Posterior cingulate gyrus (tissue), 11 donors: ENCODE results near the gene NT5DC3.
"Not testable (repeated sequence)": the region's sequence is repeated elsewhere in the genome, so short reads cannot be mapped to it uniquely, and the experiment has no call there.

Experiments
- DNase-seq, 10 donors: peaks; one replicate each; pipeline versions ENCODE4 v3.0.0 to v3.0.0-alpha.2; 2020 to 2021; ENCODE audit warnings: mixed read lengths in 3 of 10
- intact Hi-C: fragments of 100-400 bp; cut with DNase I; formaldehyde crosslinking; loops from one replicate; pipeline ENCODE4 v1.15.1; 2023

Gene NT5DC3

DNA sequence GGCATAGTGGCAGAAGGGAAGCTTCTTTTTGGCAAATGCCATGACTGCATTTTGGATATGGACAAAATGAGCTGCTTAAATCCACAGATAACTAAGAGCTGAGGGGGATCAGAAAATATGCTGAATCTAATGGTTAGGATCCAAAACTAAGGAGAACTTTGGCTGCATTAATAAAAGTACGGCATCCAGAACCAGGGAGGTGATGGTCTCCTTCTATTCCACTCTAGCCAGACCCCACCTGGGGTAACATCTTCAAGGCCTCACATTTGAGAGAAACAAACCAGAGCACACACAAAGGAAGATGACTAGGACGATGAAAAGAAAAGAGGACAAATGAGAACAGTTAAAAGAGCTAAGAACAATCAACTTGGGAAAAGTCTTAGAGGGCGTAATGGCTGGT, 27.6 kb downstream of the NT5DC3 start:
- no peak for DNase-seq
- intact Hi-C loops, result no loop called here

DNA sequence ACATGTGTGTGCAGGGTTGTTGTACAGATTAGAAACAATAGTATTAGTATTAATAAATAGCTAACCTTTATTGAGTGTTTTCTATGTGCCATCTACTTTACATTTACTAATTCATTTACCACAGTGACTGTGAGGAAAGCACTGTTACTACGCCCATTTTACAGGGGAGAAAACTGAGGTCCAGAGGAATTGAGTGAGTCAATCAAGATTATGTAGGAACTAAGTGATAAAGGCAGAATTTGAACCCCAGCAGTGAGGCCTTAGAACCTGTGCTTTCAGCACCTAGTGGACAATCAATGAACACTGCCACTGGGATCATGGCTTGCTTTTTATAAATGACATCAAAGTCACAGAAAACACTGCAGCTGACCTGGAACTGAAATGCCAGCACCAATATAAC, 28.2 kb downstream of the NT5DC3 start:
- intact Hi-C loops, result no loop called here
- no peak for DNase-seq

DNA sequence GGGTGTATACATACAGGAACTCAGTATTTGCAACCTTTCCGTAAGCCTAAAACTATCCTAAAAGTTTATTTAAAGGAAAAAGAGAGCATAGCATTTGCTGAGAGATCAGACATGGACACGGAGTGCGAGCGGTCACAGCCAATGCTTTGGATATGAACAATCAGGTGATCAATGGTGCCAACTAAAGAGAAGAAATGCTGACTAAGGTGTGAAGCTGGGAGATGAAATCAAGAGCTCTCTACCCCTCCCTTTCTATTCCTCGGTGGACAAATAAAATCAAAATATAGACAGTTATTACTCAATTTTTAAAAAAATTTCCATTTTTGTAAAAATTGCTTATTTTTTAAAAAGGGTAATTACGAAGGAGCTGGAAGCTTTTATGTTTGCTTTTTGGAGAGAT, 29.2 kb downstream of the NT5DC3 start:
- no peak for DNase-seq
- intact Hi-C loops, result no loop called here

DNA sequence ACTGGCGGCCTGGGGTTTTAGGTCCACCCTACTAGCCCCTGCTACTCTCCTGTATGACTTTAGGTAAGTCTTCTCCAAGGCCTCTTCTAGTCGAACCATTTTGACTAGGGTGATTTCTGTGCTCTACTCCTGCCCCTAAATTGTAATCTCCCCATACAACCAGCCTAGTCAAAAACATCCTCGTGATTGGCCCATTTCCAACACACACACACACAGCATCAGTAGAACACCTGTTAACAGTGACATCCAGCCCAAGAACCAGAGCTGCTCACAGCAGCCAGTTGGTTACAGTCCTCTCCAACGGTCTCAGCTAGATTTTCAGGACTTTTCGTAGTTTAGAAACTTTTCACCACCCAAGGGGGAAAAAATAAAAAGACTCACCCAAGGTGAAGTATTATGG, 30.9 kb downstream of the NT5DC3 start:
- intact Hi-C loops, result no loop called here

DNA sequence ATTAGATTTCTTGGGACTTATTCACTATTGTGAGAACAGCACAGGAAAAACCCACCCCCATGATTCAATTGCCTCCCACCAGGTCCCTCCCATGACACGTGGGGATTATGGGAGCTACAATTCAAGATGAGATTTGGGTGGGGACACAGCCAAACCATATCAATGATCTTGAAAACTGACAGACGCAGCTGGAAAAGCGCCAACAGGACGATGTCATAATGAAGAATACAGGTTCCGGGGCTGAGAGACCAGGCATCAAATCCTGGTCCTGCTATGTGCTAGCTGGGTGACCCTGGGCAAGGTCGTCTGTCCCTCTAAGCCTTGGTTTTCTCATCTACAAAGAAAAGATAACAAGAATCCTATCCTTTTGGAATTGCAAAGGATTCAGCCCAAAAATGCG, 31.4 kb downstream of the NT5DC3 start:
- intact Hi-C loops, result not testable (repeated sequence)

More for the DNA sequence above, 30.9 kb downstream of the NT5DC3 start:
- no peak for DNase-seq

DNA sequence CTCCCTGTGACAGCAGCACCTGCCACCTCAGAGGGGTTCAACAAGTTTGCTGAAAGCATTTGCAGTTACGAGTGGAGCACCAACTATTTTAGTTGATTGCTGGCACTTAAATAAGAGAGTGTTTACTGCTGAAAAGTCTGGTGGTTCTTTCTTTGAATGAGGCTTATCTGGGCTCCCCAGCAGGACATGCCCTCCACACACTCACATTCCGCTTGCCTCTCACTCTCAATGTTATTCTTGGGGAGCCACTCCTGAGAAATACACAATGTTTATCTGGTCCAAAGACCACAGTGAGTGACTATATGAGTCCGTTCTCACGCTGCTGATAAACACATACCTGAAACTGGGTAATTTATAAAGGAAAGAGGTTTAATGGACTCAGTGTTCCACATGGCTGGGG, 31.9 kb downstream of the NT5DC3 start:
- DNase-seq, result no peak
- intact Hi-C loops, result no loop called here

More for the DNA sequence above, 31.4 kb downstream of the NT5DC3 start:
- not testable (repeated sequence) for DNase-seq

DNA sequence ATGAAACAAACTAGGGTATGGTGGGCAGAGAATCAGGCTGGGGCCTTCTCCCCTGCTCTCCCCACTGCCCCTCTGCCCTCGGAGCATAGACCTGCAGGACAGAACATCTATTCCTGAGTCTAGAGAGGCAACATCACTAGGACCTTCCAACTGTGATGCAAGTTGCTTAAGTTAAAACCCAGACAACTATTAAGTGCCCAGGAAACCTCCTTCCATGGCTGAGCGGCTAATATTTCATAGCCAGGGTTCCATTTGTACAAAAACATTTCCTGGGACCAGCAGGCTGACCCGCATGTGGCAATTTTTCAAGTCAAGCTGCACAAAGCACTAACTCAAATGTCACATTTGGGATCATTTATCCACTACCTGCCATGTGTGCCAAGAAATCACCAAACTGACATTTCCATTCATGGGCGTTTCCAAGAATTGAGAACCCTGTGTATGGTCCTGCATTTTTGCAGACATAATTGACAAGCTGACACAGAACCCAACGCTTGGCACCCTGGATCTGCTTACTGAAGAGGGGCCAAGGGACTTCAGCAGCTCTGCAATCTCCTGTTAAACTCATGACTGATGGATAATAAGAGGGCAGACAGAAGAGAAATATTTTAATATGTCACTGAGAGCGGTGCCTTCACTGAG, 32.7 kb downstream of the NT5DC3 start:
- intact Hi-C loops, result no loop called here

DNA sequence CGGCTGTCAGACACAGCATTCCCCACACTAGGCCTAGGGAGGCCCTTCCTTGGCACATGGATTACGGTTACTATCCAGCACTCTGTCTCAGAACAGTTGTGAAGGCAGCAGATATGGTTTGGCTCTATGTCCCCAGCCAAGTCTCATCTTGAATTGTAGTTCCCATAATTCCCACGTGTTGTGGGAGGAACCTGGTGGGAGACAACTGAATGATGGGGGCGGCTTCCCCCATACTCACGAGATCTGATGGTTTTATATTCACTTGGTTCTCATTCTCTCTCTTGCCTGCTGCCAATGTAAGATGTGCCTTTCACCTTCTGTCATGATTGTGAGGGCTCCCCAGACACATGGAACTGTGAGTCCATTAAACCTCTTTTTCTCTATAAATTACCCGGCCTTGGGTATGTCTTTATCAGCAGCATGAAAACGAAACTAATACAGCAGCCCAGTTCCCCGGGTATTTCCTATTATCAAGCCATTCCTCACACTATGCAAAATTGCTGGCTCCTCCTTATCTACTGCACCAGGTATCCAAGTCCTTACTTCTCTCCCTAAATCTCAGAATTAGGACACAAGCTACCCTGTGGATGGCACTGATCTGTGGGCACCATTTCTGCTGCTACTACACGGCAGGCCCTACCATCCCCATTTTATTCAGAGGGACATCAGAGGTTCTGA, 33.3 kb downstream of the NT5DC3 start:
- no peak for DNase-seq
- intact Hi-C loops, result no loop called here

More for the DNA sequence above, 32.7 kb downstream of the NT5DC3 start:
- DNase-seq, result no peak

DNA sequence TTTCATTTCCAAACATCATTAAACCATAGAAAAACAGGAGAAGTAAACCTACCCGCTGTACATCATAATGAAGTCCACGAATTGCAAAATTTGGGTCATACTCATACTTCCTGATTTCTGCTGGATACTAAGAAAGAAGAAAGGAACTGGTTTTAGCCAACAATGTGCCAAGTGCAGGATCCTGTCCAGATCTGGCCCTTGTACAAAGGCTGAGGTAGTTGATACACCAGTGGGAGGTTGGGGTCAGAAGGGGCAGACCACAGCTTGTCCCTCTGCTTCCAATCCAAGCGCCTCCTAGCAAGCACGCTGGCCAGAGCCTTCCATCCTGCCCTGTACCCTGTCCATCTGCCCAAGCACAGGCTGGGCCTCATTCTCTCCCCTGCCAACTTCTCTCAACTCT, 34.2 kb downstream of the NT5DC3 start:
- intact Hi-C loops, result no loop called here
- no peak for DNase-seq

DNA sequence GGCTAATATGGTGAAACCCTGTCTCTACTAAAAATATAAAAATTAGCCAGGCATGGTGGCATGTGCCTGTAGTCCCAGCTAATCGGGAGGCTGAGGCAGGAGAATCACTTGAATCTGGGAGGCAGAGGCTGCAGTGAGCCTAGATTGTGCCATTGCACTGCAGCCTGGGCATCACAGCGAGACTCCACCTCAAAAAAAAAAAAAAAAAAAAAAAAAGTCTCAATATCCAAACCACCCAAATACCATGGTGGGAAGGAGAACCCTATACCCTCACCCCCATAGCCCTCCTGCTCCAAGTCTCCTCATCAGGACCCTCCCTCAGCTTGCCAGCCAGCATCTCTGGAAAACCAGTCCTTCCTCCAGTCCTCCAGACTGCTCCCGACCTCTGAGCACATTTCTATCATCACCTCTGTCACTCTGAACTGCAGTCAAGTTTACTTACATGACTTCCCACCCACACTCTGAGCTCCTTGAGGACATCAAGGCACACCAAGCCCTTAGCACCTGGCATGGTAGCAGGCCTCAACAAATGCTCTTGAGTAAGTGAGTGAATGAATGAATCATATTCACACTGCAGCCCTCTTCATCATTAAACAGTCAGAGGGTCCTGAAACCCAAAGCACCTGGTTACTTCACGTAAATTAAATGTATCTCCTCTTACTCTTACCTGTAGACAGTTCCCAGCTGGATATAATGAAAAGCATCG, 35.2 kb downstream of the NT5DC3 start:
- intact Hi-C loops, result no loop called here
- no peak for DNase-seq

DNA sequence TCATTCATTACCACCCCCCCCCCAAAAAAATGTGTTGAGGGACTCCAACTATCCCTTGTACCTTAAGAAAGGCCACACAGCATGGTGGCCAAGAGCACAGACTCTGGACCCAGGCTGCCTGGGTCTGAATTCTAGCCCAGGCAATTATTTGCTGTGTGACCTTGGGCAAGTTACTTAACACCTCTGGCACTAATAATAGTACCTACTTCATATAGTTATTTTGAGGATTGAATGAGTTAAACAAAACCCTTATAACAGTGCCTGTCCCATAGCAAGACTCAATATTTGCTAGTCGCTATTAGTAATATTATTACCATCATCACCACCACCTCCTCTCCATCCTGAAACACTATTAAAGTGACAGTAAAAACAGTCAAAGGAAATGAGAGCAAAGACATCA, 37.2 kb downstream of the NT5DC3 start:
- intact Hi-C loops, result no loop called here
- DNase-seq, result no peak

DNA sequence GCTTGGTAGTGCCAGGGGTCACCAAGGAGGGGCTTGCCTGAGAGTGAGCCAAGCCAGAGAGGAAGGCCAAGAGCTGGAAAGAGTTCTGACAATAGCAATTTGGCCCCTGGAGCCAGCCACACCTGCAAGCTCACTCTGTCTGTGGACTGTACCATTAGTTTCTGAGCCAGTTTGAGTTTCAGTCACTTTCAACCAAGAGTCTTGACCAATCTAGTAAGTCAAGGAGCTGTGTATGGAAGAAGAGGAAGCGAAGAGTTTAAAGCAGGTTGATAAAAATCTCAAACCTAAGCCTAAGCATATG, 38.5 kb downstream of the NT5DC3 start:
- intact Hi-C loops, result no loop called here
- DNase-seq, result no peak

DNA sequence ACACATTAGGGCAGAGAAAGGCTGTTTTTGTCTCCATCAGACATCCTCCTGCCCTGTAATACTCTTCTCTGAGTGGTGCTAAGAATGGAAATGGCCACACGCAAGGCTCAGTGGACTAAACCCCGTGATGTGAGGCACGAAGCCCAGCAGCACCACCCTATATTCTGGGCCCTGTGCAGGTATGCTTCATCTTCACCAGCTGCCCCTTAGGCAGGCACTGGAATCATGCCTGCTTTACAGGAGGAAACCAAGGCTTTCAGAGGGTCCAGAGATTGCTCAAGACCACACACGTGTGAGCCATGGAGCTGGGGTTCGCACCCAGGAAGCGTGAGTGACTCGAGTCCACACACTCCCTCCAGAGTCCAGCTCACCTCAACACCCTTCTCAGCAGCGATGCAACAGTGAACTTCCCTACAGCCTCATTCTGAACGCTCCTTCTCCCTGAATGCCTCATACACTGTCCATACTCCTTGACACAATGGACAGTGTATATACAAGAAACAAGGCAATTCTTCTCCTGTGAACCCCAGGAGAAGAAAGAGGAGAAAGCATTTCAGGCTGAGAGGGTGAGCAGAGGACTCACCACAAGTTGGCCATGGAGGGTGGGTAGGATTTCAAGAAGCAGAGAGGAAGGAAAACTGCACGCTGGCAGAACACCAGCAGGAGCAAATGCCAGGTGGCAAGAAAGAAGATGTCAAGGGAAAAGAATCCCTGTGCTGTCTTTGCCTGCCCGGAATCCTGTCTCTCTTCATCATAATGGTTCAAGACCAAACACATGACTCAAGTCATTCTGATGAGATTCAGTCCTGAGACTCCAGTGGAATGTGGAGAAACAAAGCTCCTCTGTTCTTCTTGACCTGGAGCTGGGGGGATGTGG, 39.1 kb downstream of the NT5DC3 start:
- intact Hi-C loops, result no loop called here

DNA sequence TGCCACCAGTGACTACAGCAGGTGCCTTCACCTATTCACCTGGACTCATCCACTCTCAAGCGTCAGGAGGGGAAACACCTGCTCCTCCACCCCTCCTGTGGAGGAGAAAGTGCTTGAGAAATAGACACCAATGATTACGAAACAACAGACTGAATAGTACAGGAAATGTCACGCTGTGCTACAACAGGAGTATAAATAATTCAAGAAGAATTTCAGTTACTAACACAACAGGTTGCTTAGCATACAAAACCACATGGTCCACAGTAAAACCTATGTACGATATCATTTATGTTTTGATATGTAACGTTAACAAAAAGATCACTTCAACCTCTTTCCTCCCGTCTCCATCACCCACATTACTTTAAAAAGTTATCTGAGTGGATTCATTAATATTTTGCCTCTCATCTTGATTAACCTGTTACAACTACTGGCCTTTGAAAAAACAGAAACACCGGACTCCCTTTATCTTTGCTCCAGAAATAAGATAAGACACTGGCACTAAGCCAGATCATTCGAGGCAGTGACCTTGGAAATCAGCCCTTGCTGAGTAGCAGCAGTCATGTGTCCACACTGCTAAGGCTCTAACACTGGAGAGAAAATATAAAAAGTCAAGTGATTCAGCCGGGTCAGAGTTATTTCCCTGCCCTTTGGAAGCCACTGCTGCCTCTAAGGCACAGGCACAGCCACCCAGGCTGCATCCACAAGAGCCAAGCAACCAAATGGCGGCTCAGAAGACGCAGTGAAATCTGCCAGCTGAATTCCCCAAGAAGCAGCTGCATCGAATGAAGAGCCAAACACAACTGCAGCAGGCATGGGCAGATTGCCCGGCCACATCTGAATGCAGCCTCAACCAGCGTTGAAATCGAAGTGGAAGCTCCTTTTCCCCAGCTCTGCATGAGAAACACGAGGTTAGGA, 40.9 kb downstream of the NT5DC3 start:
- intact Hi-C loops, result no loop called here

More for the DNA sequence above, 39.1 kb downstream of the NT5DC3 start:
- DNase-seq, result no peak

DNA sequence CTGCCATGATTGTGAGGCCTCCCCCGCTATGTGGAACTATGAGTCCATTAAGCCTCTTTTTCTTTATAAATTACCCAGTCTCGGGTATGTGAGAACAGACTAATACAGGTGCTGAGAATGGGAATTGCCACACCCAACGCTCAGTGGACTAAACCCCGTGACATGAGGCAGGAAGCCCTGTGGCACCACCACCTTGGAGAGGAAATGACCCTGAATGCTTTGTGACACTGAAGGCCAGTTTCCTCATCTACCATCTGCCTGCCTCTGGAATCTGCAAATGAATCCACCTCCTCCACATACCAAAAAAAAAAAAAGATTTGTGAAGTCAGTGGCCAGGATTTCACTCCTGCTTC, 41.6 kb downstream of the NT5DC3 start:
- DNase-seq, result no peak
- intact Hi-C loops, result no loop called here

More for the DNA sequence above, 40.9 kb downstream of the NT5DC3 start:
- DNase-seq, result peak; percentile 37 to 94 (median 60)

DNA sequence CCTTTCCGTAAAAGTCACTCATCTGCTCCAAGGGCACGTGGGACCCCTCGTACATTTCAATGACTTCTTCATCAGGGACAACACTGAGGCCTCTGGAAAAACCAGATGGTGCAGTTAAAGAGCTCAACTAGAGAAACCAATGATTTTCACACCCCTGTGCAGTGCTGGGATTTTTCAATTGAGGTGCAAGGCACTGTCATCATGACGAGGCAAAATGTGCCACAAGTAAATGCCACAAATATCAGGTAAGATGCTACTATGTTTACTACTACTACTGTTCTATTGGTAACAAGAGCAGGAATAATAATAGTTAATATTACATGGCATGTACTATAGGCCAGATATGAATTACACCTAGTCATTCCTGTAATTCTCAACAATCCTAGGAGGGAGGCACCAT, 42.4 kb downstream of the NT5DC3 start:
- intact Hi-C loops, result no loop called here
- no peak for DNase-seq

DNA sequence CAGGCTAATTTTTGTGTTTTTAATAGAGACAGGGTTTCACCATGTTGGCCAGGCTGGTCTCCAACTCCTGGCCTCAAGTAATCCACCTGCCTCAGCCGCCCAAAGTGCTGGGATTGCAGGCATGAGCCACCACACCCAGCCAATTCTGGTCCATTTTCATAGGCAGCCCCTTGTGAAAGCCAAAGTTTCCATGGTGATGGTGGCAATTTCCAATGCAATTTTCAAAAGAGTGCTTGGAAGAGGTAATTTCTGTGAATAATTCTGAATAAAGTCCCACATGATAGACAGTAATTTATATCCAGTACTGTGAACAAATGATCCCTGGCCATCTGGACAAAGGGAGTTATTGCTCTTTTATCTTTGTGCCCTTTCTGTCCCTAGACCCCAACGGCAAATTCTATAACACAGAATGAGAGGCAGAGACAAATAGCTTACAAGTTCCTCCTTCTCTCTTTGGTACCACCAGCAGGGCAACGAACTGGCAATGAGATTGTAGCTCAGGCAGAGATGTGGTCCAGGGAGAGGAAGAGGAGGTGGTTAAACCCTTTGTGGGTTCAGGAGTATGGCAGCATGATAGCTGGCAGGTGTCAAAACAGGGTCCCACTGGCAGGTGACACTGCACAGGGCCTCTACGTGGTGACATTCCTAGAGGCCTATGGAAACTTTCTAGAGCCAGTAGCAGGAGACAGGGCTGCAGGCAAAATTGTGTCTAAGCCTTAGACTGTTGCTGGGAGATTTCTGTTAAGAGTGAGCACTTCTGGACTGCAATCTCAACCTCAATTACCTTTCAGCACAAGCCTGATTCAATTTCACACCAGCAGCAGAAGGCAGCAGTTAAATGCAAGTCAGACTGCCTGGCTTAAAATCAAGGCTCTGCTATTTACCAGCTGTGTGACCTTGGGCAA, 46.5 kb downstream of the NT5DC3 start:
- no peak for DNase-seq
- intact Hi-C loops, result no loop called here

DNA sequence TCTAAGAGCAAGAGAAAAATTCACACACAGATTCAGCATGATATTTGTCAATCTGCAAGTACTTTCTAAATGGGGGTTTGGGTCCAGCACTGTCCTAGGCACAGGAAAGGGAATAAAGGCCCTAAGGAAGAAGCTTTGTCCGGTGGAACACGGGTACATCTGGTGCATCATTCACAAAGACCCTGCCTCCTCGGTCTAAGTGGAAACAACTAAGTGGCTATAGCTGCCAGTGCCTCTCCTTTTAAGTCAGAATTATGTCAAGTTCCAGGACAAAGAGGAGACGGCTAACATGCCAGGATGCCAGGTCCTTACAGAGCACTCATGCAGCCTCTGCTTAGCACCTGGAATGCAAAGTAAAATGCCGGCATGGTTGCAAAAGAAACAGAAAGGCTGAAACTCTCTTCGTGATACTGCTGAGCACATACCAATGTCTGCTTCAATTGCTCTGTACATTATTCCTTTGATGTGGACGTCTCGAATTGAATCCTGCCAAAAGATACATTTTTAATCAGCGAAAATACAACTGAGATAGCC, 47.5 kb downstream of the NT5DC3 start:
- intact Hi-C loops, result no loop called here
- no peak for DNase-seq

DNA sequence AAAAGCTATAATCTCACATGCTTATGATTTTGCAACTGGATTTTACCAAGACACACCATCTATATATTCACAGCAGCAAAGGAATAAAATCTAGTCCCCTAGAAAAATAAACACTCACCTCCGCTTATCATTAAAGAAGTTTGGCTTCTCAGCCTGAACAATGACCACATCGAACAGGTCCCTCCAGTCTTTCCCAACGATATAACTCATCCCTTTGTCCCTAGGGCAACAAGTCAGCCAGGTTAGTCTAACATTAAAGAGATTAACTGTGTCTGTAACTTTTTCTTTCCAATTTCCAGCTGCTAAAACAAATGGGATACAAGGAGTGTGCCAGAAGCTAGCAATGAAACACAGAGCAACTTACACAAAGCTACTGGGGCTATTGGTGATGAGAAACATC, 48.0 kb downstream of the NT5DC3 start:
- intact Hi-C loops, result no loop called here

More for the DNA sequence above, 48.0 kb downstream of the NT5DC3 start:
- no peak for DNase-seq
